Measurements from ENCODE around the gene SMYD4.

- no peak for TF ChIP-seq CTCF (conservative IDR thresholded peaks at IDR 0.05; ENCODE audit: low read depth, low read length)
- no peak for TF ChIP-seq EZH2phosphoT487 (IDR thresholded peaks at IDR 0.05; ENCODE audit: borderline replicate concordance, low read length)
Measured at GRCh38 chr17:1800712-1801111, 29.0 kb downstream of the SMYD4 start.

Data from PC-3 (cell line).